IMR-90 (cell line): Measurements from ENCODE around the gene INF2. TPM values are rescaled to one million over a fixed set of nuclear protein-coding genes. Genes with fewer than 3 reads are reported as not detected.

Experiments used
- ATAC-seq: fragments of 200-7000 bp; cut with Tn5 transposase; 2 replicates; pipeline ENCODE4 v1.9.1; 2020; ENCODE audit warnings: low read depth, mild to moderate bottlenecking, moderate library complexity
- BruUV-seq: library from RNA; stranded (reverse); fragments of 400-500 nt; replicated peaks from 2 replicates; lab custom pipeline; 2021; lab: Mats Ljungman, UMichigan
- CTCF ChIA-PET: fragments of 300-600 bp; formaldehyde crosslinking; extraction: SDS; loops from one replicate; lab custom pipeline; 2021; ENCODE audit warnings: antibody characterized with exemption; lab: Yijun Ruan, JAX
- POLR2A ChIA-PET: fragments of 300-600 bp; sonication (Branson Sonifier 250); formaldehyde crosslinking; loops from one replicate; lab custom pipeline; 2022; ENCODE audit warnings: antibody characterized with exemption; ENCODE audit not compliant: unreplicated experiment; lab: Charles Lee
- DNase-seq: peaks from one replicate; pipeline ENCODE4 v3.0.0; 2013
- H2AFZ ChIP-seq: replicated peaks from 2 replicates; pipeline ENCODE3; 2013; ENCODE audit warnings: low read length, mild to moderate bottlenecking; ENCODE audit not compliant: poor library complexity
- H2AK5ac ChIP-seq: 2 replicates; pipeline ENCODE4 v1.6.1; 2013; ENCODE audit warnings: low read depth, low read length, inconsistent platforms
- H2AK9ac ChIP-seq: replicated peaks from 2 replicates; pipeline ENCODE3; 2013; ENCODE audit warnings: mild to moderate bottlenecking, low read depth, low read length, moderate library complexity; ENCODE audit not compliant: poor library complexity
- H2BK120ac ChIP-seq: 2 replicates; pipeline ENCODE4 v1.6.1; 2013; ENCODE audit warnings: low read depth, low read length, inconsistent platforms
- H2BK15ac ChIP-seq: 3 replicates; pipeline ENCODE4 v1.6.1; 2013; ENCODE audit warnings: low read depth, low read length, inconsistent platforms
- H2BK20ac ChIP-seq: 2 replicates; pipeline ENCODE4 v1.6.1; 2013; ENCODE audit warnings: low read depth, mild to moderate bottlenecking, inconsistent platforms, low read length, moderate library complexity
- H2BK5ac ChIP-seq: 2 replicates; pipeline ENCODE4 v1.6.1; 2013; ENCODE audit warnings: mild to moderate bottlenecking, low read depth, low read length, inconsistent platforms; ENCODE audit not compliant: poor library complexity, severe bottlenecking
- H3K14ac ChIP-seq: replicated peaks from 2 replicates; pipeline ENCODE4 v1.6.1; 2013; ENCODE audit warnings: low read depth, low read length, inconsistent platforms
- H3K18ac ChIP-seq: 2 replicates; pipeline ENCODE4 v1.6.1; 2013; ENCODE audit warnings: low read depth, low read length, control low read depth
- H3K23ac ChIP-seq: 2 replicates; pipeline ENCODE4 v1.6.1; 2013; ENCODE audit warnings: low read depth, low read length, inconsistent platforms
- H3K27ac ChIP-seq: 2 replicates; pipeline ENCODE4 v1.5.1; 2013; ENCODE audit warnings: mild to moderate bottlenecking, control low read depth, low read length; ENCODE audit not compliant: insufficient read depth
- H3K27me3 ChIP-seq: 2 replicates; pipeline ENCODE4 v1.6.1; 2013; ENCODE audit warnings: low read length; ENCODE audit not compliant: control insufficient read depth, insufficient read depth
- H3K36me3 ChIP-seq: 2 replicates; pipeline ENCODE4 v1.6.1; 2013; ENCODE audit warnings: low read length, mixed read lengths; ENCODE audit not compliant: control insufficient read depth, insufficient read depth
- H3K4ac ChIP-seq: 2 replicates; pipeline ENCODE4 v1.6.1; 2013; ENCODE audit warnings: low read depth, low read length, inconsistent platforms
- H3K4me1 ChIP-seq: 2 replicates; pipeline ENCODE4 v1.6.1; 2013; ENCODE audit warnings: low read length, mixed read lengths; ENCODE audit not compliant: control insufficient read depth, insufficient read depth
- H3K4me2 ChIP-seq: 2 replicates; pipeline ENCODE4 v1.6.1; 2013; ENCODE audit warnings: low read depth, mild to moderate bottlenecking, control low read depth, low read length, moderate library complexity
- H3K4me3 ChIP-seq: 2 replicates; pipeline ENCODE4 v1.5.1; 2013; ENCODE audit warnings: low read depth, mild to moderate bottlenecking, control low read depth, low read length, moderate library complexity; ENCODE audit not compliant: insufficient read depth
- H3K56ac ChIP-seq: 2 replicates; pipeline ENCODE4 v1.6.1; 2013; ENCODE audit warnings: low read length, inconsistent platforms; ENCODE audit not compliant: insufficient read depth; ENCODE audit errors: extremely low read depth
- H3K79me1 ChIP-seq, 2 experiments: 2 replicates each; pipeline ENCODE4 v1.6.1; 2013; ENCODE audit warnings: low read length in 2 of 2, inconsistent platforms in 1 of 2, low read depth in 1 of 2
- H3K9ac ChIP-seq: 2 replicates; pipeline ENCODE4 v1.6.1; 2013; ENCODE audit warnings: low read depth, low read length, control low read depth
- H3K9me1 ChIP-seq: 2 replicates; pipeline ENCODE4 v1.6.1; 2013; ENCODE audit warnings: low read length, inconsistent platforms; ENCODE audit not compliant: insufficient read depth
- H3K9me3 ChIP-seq: 2 replicates; pipeline ENCODE4 v1.6.1; 2013; ENCODE audit warnings: low read length; ENCODE audit not compliant: control insufficient read depth, insufficient read depth
- H4K20me1 ChIP-seq: 2 replicates; pipeline ENCODE4 v1.6.1; 2013; ENCODE audit warnings: low read length, inconsistent platforms; ENCODE audit not compliant: insufficient read depth
- H4K5ac ChIP-seq: 2 replicates; pipeline ENCODE4 v1.6.1; 2013; ENCODE audit warnings: mild to moderate bottlenecking, low read depth, low read length, control low read depth
- H4K8ac ChIP-seq, 2 experiments: 2 replicates each; pipeline ENCODE4 v1.6.1; 2013; ENCODE audit warnings: low read depth in 2 of 2, low read length in 2 of 2, control low read depth in 1 of 2, inconsistent platforms in 1 of 2
- H4K91ac ChIP-seq: 2 replicates; pipeline ENCODE4 v1.6.1; 2013; ENCODE audit warnings: low read depth, low read length, inconsistent platforms; ENCODE audit not compliant: insufficient read depth
- CEBPB ChIP-seq: IDR thresholded peaks from 2 replicates; pipeline ENCODE4 v1.6.1; 2012; ENCODE audit warnings: low read depth, low read length, improper control_type of control experiment
- CHD1 ChIP-seq: IDR thresholded peaks from 2 replicates; pipeline ENCODE4 v1.6.1; 2012; ENCODE audit warnings: low read depth, low read length, improper control_type of control experiment
- ELK1 ChIP-seq: fragments of 150-350 bp; IDR thresholded peaks from 2 replicates; pipeline ENCODE4 v1.6.1; 2016; ENCODE audit warnings: low read depth, mild to moderate bottlenecking, low read length, moderate library complexity, borderline replicate concordance
- FOS ChIP-seq: fragments of 150-350 bp; IDR thresholded peaks from 2 replicates; pipeline ENCODE4 v1.6.1; 2016; ENCODE audit warnings: low read depth, low read length
- MAFK ChIP-seq: IDR thresholded peaks from 2 replicates; pipeline ENCODE4 v1.6.1; 2012; ENCODE audit warnings: low read depth, low read length, improper control_type of control experiment
- MAZ ChIP-seq: IDR thresholded peaks from 2 replicates; pipeline ENCODE4 v1.6.1; 2012; ENCODE audit warnings: low read depth, mild to moderate bottlenecking, low read length, improper control_type of control experiment, moderate library complexity, borderline replicate concordance
- MXI1 ChIP-seq: IDR thresholded peaks from 2 replicates; pipeline ENCODE4 v1.6.1; 2012; ENCODE audit warnings: low read depth, mild to moderate bottlenecking, low read length, moderate library complexity, borderline replicate concordance
- NFE2L2 ChIP-seq: fragments of 150-350 bp; IDR thresholded peaks from 2 replicates; pipeline ENCODE4 v1.6.1; 2016; ENCODE audit warnings: low read depth, mild to moderate bottlenecking, low read length
- POLR2A ChIP-seq: IDR thresholded peaks from 2 replicates; pipeline ENCODE4 v1.6.1; 2012; ENCODE audit warnings: mild to moderate bottlenecking, low read depth, low read length
- RAD21 ChIP-seq: IDR thresholded peaks from 2 replicates; pipeline ENCODE4 v1.6.1; 2012; ENCODE audit warnings: low read length, improper control_type of control experiment
- RCOR1 ChIP-seq: IDR thresholded peaks from 2 replicates; pipeline ENCODE4 v1.6.1; 2012; ENCODE audit warnings: mild to moderate bottlenecking, low read length, improper control_type of control experiment; ENCODE audit not compliant: insufficient replicate concordance
- RFX5 ChIP-seq: IDR thresholded peaks from 2 replicates; pipeline ENCODE4 v1.8.0; 2012; ENCODE audit warnings: low read depth, mild to moderate bottlenecking, low read length, moderate library complexity
- SMC3 ChIP-seq: fragments of 150-350 bp; IDR thresholded peaks from 2 replicates; pipeline ENCODE4 v1.6.1; 2016; ENCODE audit warnings: low read depth, mild to moderate bottlenecking, antibody characterized with exemption, low read length, moderate library complexity
- USF2 ChIP-seq: fragments of 150-350 bp; IDR thresholded peaks from 2 replicates; pipeline ENCODE4 v1.6.1; 2017; ENCODE audit warnings: mild to moderate bottlenecking, antibody characterized with exemption, low read length, low read depth
- WGBS, 2 experiments: methylation state at CpG; one replicate each; pipeline versions ENCODE4 v1.1.5 to v1.1.7; 2013; ENCODE audit warnings: missing lambda C conversion rate in 2 of 2; ENCODE audit not compliant: insufficient read length in 1 of 2; ENCODE audit errors: extremely low coverage in 2 of 2; 5-methylcytosine and 5-hydroxymethylcytosine counted together
- dilution Hi-C: fragments of 300-500 bp; cut with HindIII; formaldehyde crosslinking; loops from one replicate; pipeline ENCODE4 v1.14.3; 2018; ENCODE audit warnings: low sequenced_read_pairs; ENCODE audit not compliant: unreplicated experiment
- in situ Hi-C: fragments of 300-500 bp; cut with MboI; formaldehyde crosslinking; loops from 3 replicates; pipeline ENCODE4 v1.14.3; 2019; ENCODE audit warnings: low sequenced_read_pairs, inconsistent platforms, mixed read lengths
- intact Hi-C: fragments of 100-400 bp; cut with micrococcal nuclease; formaldehyde crosslinking; loops from 2 replicates; pipeline ENCODE4 v1.10.0; 2022
- polyA plus RNA-seq, 3 experiments: library from polyadenylated mRNA; depleted of rRNA; stranded (reverse); fragments of >200 nt; gene quantifications; 2 replicates each; pipeline ENCODE4 v1.2.3, GENCODE V29; 2012; ENCODE audit warnings: low replicate concordance in 1 of 3
- total RNA-seq: library from RNA; depleted of rRNA; stranded (reverse); fragments of >200 nt; gene quantifications from 2 replicates; pipeline ENCODE4 v1.2.3, GENCODE V29; 2012
- TF ChIP-seq, protein P1 (sequence below): conservative IDR thresholded peaks from 2 replicates; pipeline ENCODE4 v1.5.1; 2012; ENCODE audit warnings: mild to moderate bottlenecking, low read depth, low read length, improper control_type of control experiment

The INF2 gene
- total and polyA plus RNA-seq, 2 of the 4 experiments (the other 2 are of a cell fraction), result 16.8 to 62.1 TPM

DNA sequence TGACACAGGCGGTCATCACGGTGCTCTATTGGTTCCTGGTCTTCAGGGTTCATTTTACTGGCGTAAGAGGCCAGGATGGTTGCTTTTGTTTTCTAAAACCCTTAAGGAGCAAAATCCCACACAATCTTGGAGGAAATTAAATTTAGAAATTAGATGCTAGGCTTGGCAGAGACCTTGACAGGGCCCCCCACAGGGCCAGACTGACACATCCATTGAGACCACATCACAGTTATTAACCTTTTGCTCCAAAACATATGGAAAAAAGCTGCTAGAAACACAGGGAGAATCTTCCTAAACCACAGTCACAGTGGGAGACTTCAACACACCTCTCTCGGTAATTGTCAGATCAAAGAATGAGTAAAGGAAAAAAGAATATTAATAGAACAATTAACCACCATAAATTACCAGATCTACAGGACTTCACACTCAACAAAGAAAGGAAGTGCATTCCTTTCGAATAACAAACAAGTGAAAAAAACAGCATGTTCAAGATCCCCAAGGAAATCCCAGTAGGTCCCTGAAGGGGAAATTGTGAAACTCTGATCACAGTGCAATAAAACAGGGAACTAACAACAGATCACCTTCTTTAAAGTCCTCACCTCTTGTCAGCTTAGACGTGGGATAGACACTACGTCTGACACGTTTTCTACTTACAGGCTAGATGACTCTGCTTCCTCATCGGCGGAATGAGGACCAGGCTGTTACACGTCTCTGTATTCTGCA is 44.6 kb upstream of the INF2 start:
- H3K79me1 ChIP-seq, result no peaks in the 10 kb centered on the region
- H3K56ac ChIP-seq, result no peak overlapping the region
- no peak overlapping the region for H2BK5ac ChIP-seq
- H2BK120ac ChIP-seq, result no peak overlapping the region
- peaks cover 7% of the 10 kb centered on the region for H3K9me3 ChIP-seq
- H3K9me1 ChIP-seq, result no peaks in the 10 kb centered on the region
- DNase-seq (no peak), ATAC-seq (no peak)
- no peak overlapping the region for H3K9ac ChIP-seq
- H3K4me3 ChIP-seq, result no peak overlapping the region
- H3K4ac ChIP-seq, result no peak overlapping the region
- POLR2A ChIA-PET, result no interaction called here
- H2AK5ac ChIP-seq, result no peak overlapping the region
- H2BK15ac ChIP-seq, result no peak overlapping the region
- H3K4me2 ChIP-seq, result no peak overlapping the region
- H3K14ac ChIP-seq, result no peak overlapping the region
- H4K20me1 ChIP-seq, result no peaks in the 10 kb centered on the region
- H2BK20ac ChIP-seq, result no peak overlapping the region
- no peak overlapping the region for H3K18ac ChIP-seq
- H3K4me1 ChIP-seq, result no peaks in the 10 kb centered on the region
- in situ Hi-C loops (loop anchor here (10.0 to 25.0 kb wide), 2 partner anchors 510 to 558 kb away; partner anchors contain the start of genes ASPG and KIF26A), dilution Hi-C loops (no loop called here), intact Hi-C loops (no loop called here)
- no peak overlapping the region for H3K23ac ChIP-seq
- H3K27me3 ChIP-seq, result peaks cover 21% of the 10 kb centered on the region
- no peak overlapping the region for H4K91ac ChIP-seq
- H4K8ac ChIP-seq, result no peak overlapping the region
- H3K36me3 ChIP-seq, result no peaks in the 10 kb centered on the region
- CTCF ChIA-PET, result interaction anchor here (0.7 kb wide), 1 partner anchor 13 kb away, joined by 3 read pairs; no protein-coding TSS in a partner anchor
- H2AFZ ChIP-seq, result no peak overlapping the region
- 40% methylated on average over 1 of the region's 11 CpGs; no CpG with 5 or more reads in 1 of the 2 experiments for WGBS, 2 experiments
- no peak overlapping the region for H2AK9ac ChIP-seq
- BruUV-seq, result no TSS peak
- H4K5ac ChIP-seq, result no peak overlapping the region
- no peak overlapping the region for H3K27ac ChIP-seq
- no peak for TF ChIP-seq RAD21
- TF ChIP-seq, protein P1, sequence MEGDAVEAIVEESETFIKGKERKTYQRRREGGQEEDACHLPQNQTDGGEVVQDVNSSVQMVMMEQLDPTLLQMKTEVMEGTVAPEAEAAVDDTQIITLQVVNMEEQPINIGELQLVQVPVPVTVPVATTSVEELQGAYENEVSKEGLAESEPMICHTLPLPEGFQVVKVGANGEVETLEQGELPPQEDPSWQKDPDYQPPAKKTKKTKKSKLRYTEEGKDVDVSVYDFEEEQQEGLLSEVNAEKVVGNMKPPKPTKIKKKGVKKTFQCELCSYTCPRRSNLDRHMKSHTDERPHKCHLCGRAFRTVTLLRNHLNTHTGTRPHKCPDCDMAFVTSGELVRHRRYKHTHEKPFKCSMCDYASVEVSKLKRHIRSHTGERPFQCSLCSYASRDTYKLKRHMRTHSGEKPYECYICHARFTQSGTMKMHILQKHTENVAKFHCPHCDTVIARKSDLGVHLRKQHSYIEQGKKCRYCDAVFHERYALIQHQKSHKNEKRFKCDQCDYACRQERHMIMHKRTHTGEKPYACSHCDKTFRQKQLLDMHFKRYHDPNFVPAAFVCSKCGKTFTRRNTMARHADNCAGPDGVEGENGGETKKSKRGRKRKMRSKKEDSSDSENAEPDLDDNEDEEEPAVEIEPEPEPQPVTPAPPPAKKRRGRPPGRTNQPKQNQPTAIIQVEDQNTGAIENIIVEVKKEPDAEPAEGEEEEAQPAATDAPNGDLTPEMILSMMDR, result no peak
- no peak for TF ChIP-seq FOS
- TF ChIP-seq MAZ, result no peak
- TF ChIP-seq CEBPB, result no peak
- TF ChIP-seq USF2, result no peak
- no peak for TF ChIP-seq RFX5
- no peak for TF ChIP-seq MAFK
- no peak for TF ChIP-seq MXI1
- TF ChIP-seq POLR2A, result no peak
- no peak for TF ChIP-seq ELK1
- TF ChIP-seq NFE2L2, result no peak
- no peak for TF ChIP-seq SMC3
- no peak for TF ChIP-seq RCOR1
- no peak for TF ChIP-seq CHD1
